Endothelial cell of umbilical vein (primary cell): ENCODE measurements around the gene PI4KA. TPM values are rescaled to one million over a fixed set of nuclear protein-coding genes. Genes with fewer than 3 reads are reported as not detected.

Experiments used
- BruUV-seq: library from RNA; stranded (reverse); fragments of 400-500 nt; replicated peaks from 2 replicates; lab custom pipeline; 2021; lab: Mats Ljungman, UMichigan
- CTCF ChIA-PET: fragments of 300-600, 350-600 bp; sonication (Branson Sonifier 250); formaldehyde crosslinking; loops from one replicate; lab custom pipeline; 2021; ENCODE audit warnings: antibody characterized with exemption, inconsistent platforms; lab: Charles Lee
- POLR2A ChIA-PET: fragments of 300-600, 350-600 bp; sonication (Branson Sonifier 250); formaldehyde crosslinking; loops from one replicate; lab custom pipeline; 2021; ENCODE audit warnings: antibody characterized with exemption, inconsistent platforms; lab: Charles Lee
- DNase-seq: peaks from one replicate; pipeline ENCODE4 v3.0.0-alpha.2; 2011; ENCODE audit warnings: low read depth, low spot score
- FAIRE-seq: peaks from 2 replicates; lab custom pipeline; 2011; peaks lifted over from hg19 to GRCh38; lab: Jason Lieb, UNC
- H2AFZ ChIP-seq: 2 replicates; pipeline ENCODE4 v1.6.0; 2012; ENCODE audit warnings: low read depth, low read length, control low read depth, inconsistent platforms
- H3K27ac ChIP-seq: 2 replicates; pipeline ENCODE4 v1.5.1; 2011; ENCODE audit warnings: low read depth, mild to moderate bottlenecking, control low read depth, low read length, moderate library complexity; ENCODE audit not compliant: insufficient read depth
- H3K27me3 ChIP-seq, 2 experiments: 2 replicates each; pipeline versions ENCODE4 v1.6.0 to v1.6.1; 2011; ENCODE audit warnings: low read length in 2 of 2, mixed read lengths in 1 of 2; ENCODE audit not compliant: control insufficient read depth in 2 of 2, insufficient read depth in 2 of 2
- H3K36me3 ChIP-seq, 2 experiments: 2 replicates in 1 of 2; 3 replicates in 1 of 2; pipeline ENCODE4 v1.5.1; 2011; ENCODE audit warnings: low read length in 2 of 2, mild to moderate bottlenecking in 1 of 2, moderate library complexity in 1 of 2; ENCODE audit not compliant: control insufficient read depth in 2 of 2, insufficient read depth in 2 of 2; ENCODE audit errors: extremely low read depth in 1 of 2
- H3K4me1 ChIP-seq: 3 replicates; pipeline ENCODE4 v1.5.1; 2011; ENCODE audit warnings: mild to moderate bottlenecking, low read length; ENCODE audit not compliant: control insufficient read depth, insufficient read depth; ENCODE audit errors: extremely low read depth
- H3K4me2 ChIP-seq: 2 replicates; pipeline ENCODE4 v1.6.1; 2011; ENCODE audit warnings: low read length, control low read depth, mixed read lengths; ENCODE audit not compliant: insufficient read depth
- H3K4me3 ChIP-seq, 3 experiments: fragments of 200-600 bp in 1 of 3; sonication (generic), shearing (Covaris generic) in 1 of 3; replicated peaks in 1 of 3; 2 replicates each; pipeline ENCODE4 v1.5.1; 2011 to 2016; ENCODE audit warnings: control low read depth in 3 of 3, low read length in 3 of 3, mild to moderate bottlenecking in 2 of 3, inconsistent platforms in 1 of 3, low read depth in 1 of 3, moderate library complexity in 1 of 3; ENCODE audit not compliant: insufficient read depth in 1 of 3
- H3K79me2 ChIP-seq: 2 replicates; pipeline ENCODE4 v1.6.0; 2012; ENCODE audit warnings: low read length, inconsistent platforms; ENCODE audit not compliant: control insufficient read depth, insufficient read depth
- H3K9ac ChIP-seq: replicated peaks from 2 replicates; pipeline ENCODE3; 2011; ENCODE audit warnings: low read length, control low read depth; ENCODE audit not compliant: insufficient read depth; ENCODE audit errors: extremely low read depth
- H3K9me1 ChIP-seq: replicated peaks from 3 replicates; pipeline ENCODE4 v1.6.0; 2011; ENCODE audit warnings: mild to moderate bottlenecking, low read length; ENCODE audit not compliant: control insufficient read depth, insufficient read depth; ENCODE audit errors: extremely low read depth
- H3K9me3 ChIP-seq: replicated peaks from 2 replicates; pipeline ENCODE4 v1.5.1; 2012; ENCODE audit warnings: low read length, inconsistent platforms; ENCODE audit not compliant: control insufficient read depth, insufficient read depth
- H4K20me1 ChIP-seq: replicated peaks from 2 replicates; pipeline ENCODE3; 2011; ENCODE audit warnings: mild to moderate bottlenecking, low read length; ENCODE audit not compliant: control insufficient read depth, insufficient read depth; ENCODE audit errors: extremely low read depth
- CTCF ChIP-seq, 2 donors: IDR thresholded peaks; 1 replicate in 1 of 2; 2 replicates in 1 of 2; pipeline ENCODE4 v1.5.1; 2011; ENCODE audit warnings: low read length in 2 of 2, mild to moderate bottlenecking in 2 of 2, moderate library complexity in 2 of 2, control low read depth in 1 of 2, inconsistent platforms in 1 of 2, low read depth in 1 of 2; ENCODE audit not compliant: insufficient read depth in 1 of 2; ENCODE audit errors: extremely low read depth in 1 of 2
- EZH2 ChIP-seq: IDR thresholded peaks from 2 replicates; pipeline ENCODE4 v1.6.1; 2012; ENCODE audit warnings: borderline replicate concordance, low read depth, mild to moderate bottlenecking, moderate library complexity, low read length, inconsistent platforms; ENCODE audit not compliant: severe bottlenecking
- FOS ChIP-seq: IDR thresholded peaks from 2 replicates; pipeline ENCODE4 v1.6.1; 2011; ENCODE audit warnings: mild to moderate bottlenecking, low read length, moderate library complexity, borderline replicate concordance; ENCODE audit not compliant: insufficient read depth
- GATA2 ChIP-seq: IDR thresholded peaks from 2 replicates; pipeline ENCODE4 v1.7.0; 2011; ENCODE audit warnings: low read depth, mild to moderate bottlenecking, moderate library complexity, mixed read lengths, low read length; ENCODE audit not compliant: insufficient read length, insufficient read depth
- JUN ChIP-seq: IDR thresholded peaks from 2 replicates; pipeline ENCODE4 v1.6.1; 2011; ENCODE audit warnings: borderline replicate concordance, low read depth; ENCODE audit not compliant: insufficient read length, insufficient read depth
- MAX ChIP-seq: IDR thresholded peaks from 2 replicates; pipeline ENCODE4 v1.6.1; 2011; ENCODE audit not compliant: insufficient read depth, insufficient read length
- MYC ChIP-seq: IDR thresholded peaks from one replicate; pipeline ENCODE4 v1.6.1; 2011; ENCODE audit warnings: mild to moderate bottlenecking, low read depth, low read length
- POLR2A ChIP-seq: IDR thresholded peaks from 2 replicates; pipeline ENCODE4 v1.6.1; 2012; ENCODE audit warnings: low read depth, mild to moderate bottlenecking, control low read depth, low read length
- POLR2AphosphoS5 ChIP-seq: IDR thresholded peaks from 2 replicates; pipeline ENCODE4 v1.6.1; 2012; ENCODE audit warnings: low read depth, mild to moderate bottlenecking, control low read depth, low read length, moderate library complexity; ENCODE audit not compliant: insufficient read depth
- dilution Hi-C: fragments of 300-500 bp; cut with MboI; formaldehyde crosslinking; loops from one replicate; pipeline ENCODE4 v1.15.0; 2019; ENCODE audit warnings: low sequenced_read_pairs; ENCODE audit not compliant: extremely low pct_ligation_motif_present
- intact Hi-C: fragments of 100-400 bp; cut with micrococcal nuclease; formaldehyde crosslinking; loops from one replicate; pipeline ENCODE4 v1.10.0; 2022
- polyA plus RNA-seq, 4 experiments: library from polyadenylated mRNA; depleted of rRNA in 3 of 4; stranded (reverse) in 3 of 4; unstranded in 1 of 4; fragments of >200 nt; gene quantifications; 2 replicates each; pipeline versions ENCODE4 v1.2.1 to v1.2.3, GENCODE V29; 2011 to 2012; ENCODE audit warnings: missing spikeins in 1 of 4
- total RNA-seq: library from RNA; stranded (reverse); gene quantifications from 2 replicates; pipeline ENCODE4 v1.2.3, GENCODE V29; 2021

PI4KA gene
- total and polyA plus RNA-seq, 2 donors (not counting 3 experiments of a cell fraction or from before 2014, with no cell fraction given) = 28.9 to 56.4 TPM

- Histone ChIP-seq H3K27ac (no peak overlapping the region), H3K9ac (no peak overlapping the region), H3K36me3 (peaks cover 0 to 26% of the 10 kb centered on the region in 2 experiments), H3K4me3 (no peak overlapping the region), H3K9me1 (no peaks in the 10 kb centered on the region), H3K4me2 (no peak overlapping the region), H3K9me3 (no peaks in the 10 kb centered on the region), H3K27me3 (no peaks in the 10 kb centered on the region), H3K79me2 (no peaks in the 10 kb centered on the region), H3K4me1 (no peaks in the 10 kb centered on the region), H2AFZ (no peak overlapping the region), H4K20me1 (no peaks in the 10 kb centered on the region)
- FAIRE-seq (no peak), DNase-seq (no peak)
- ChIA-PET CTCF (interaction anchor here (2.6 to 3.0 kb wide), 3 partner anchors 9 to 83 kb away, joined by 9 to 26 read pairs (median 11); no protein-coding TSS in a partner anchor), POLR2A (no interaction called here)
- intact Hi-C loops = no loop called here
- TF ChIP-seq GATA2 (no peak), POLR2AphosphoS5 (no peak)
- no TSS peak for BruUV-seq
- dilution Hi-C loops = no loop called here
Observed at GRCh38 chr22:20802452-20802851, 56.2 kb downstream of the PI4KA start.

- Histone ChIP-seq H3K36me3 (peaks cover 0 to 29% of the 10 kb centered on the region in 2 experiments), H3K9me1 (no peaks in the 10 kb centered on the region), H3K9me3 (no peaks in the 10 kb centered on the region), H3K27ac (no peak overlapping the region), H3K9ac (no peak overlapping the region), H4K20me1 (no peaks in the 10 kb centered on the region), H3K4me1 (no peaks in the 10 kb centered on the region), H3K4me2 (no peak overlapping the region), H3K27me3 (no peaks in the 10 kb centered on the region), H3K79me2 (no peaks in the 10 kb centered on the region), H2AFZ (no peak overlapping the region), H3K4me3 (no peak overlapping the region)
- dilution Hi-C loops (no loop called here), intact Hi-C loops (no loop called here)
- no peak for FAIRE-seq
- ChIA-PET CTCF (interaction anchor here (1.1 to 2.7 kb wide), 2 partner anchors 16 kb away, joined by 5 to 11 read pairs; no protein-coding TSS in a partner anchor), POLR2A (no interaction called here)
- no peak for DNase-seq
- TF ChIP-seq FOS (no peak), EZH2 (no peak), POLR2AphosphoS5 (no peak), CTCF (IDR thresholded peaks at IDR 0.05; ENCODE audit: extremely low read depth in 1 of 2, insufficient read depth in 1 of 2, low read depth in 1 of 2, low read length in 2 of 2) (no peak), MYC (no peak), POLR2A (no peak), MAX (no peak), GATA2 (no peak), JUN (no peak)
- no TSS peak for BruUV-seq
Observed at GRCh38 chr22:20799449-20799848, 59.2 kb downstream of the PI4KA start.
